NCI-H2029 treated with DMSO at 0.1 percent for 48 hours (cell line): Measurements from ENCODE around the gene NEFH.
"Not testable (repeated sequence)": the region's sequence is repeated elsewhere in the genome, so short reads cannot be mapped to it uniquely, and the experiment has no call there.

ENCODE experiments used
- DNase-seq: peaks from one replicate; lab custom pipeline; 2025; lab: John Stamatoyannopoulos, UW

Gene NEFH

GRCh38 chr22:29479417-29480261 is at the start of gene NEFH:
Gene NEFH (plus strand): TSS chr22:29480218. CDS start chr22:29480263, 45 bp downstream.
- no peak for DNase-seq

- no peak for DNase-seq
Observed at GRCh38 chr22:29431986-29432385, 48.0 kb upstream of the NEFH start.

GRCh38 chr22:29433856-29434255 is 46.2 kb upstream of the NEFH start:
- no peak for DNase-seq

GRCh38 chr22:29434288-29434687 is 45.7 kb upstream of the NEFH start:
- no peak for DNase-seq

- no peak for DNase-seq
Observed at GRCh38 chr22:29435236-29436136, 44.5 kb upstream of the NEFH start.

- not testable (repeated sequence) for DNase-seq
Observed at GRCh38 chr22:29438283-29438682, 41.7 kb upstream of the NEFH start, which contains the start of gene RFPL1. Gene RFPL1 (plus strand): TSS chr22:29438583.

- DNase-seq = no peak
Observed at GRCh38 chr22:29442976-29443375, 37.0 kb upstream of the NEFH start.

GRCh38 chr22:29443452-29443851 is 36.6 kb upstream of the NEFH start:
- DNase-seq = no peak

- no peak for DNase-seq
Observed at GRCh38 chr22:29443861-29444792, 35.9 kb upstream of the NEFH start.

GRCh38 chr22:29445508-29445907 is 34.5 kb upstream of the NEFH start:
- DNase-seq = no peak

GRCh38 chr22:29447906-29448305 is 32.1 kb upstream of the NEFH start:
- no peak for DNase-seq

- no peak for DNase-seq
Observed at GRCh38 chr22:29449296-29449875, 30.6 kb upstream of the NEFH start.

GRCh38 chr22:29450222-29450621 is 29.8 kb upstream of the NEFH start:
- DNase-seq = no peak

- no peak for DNase-seq
Observed at GRCh38 chr22:29451863-29452262, 28.2 kb upstream of the NEFH start.

GRCh38 chr22:29454276-29454675 is 25.7 kb upstream of the NEFH start:
- no peak for DNase-seq

- DNase-seq = no peak
Observed at GRCh38 chr22:29456211-29456671, 23.8 kb upstream of the NEFH start.

GRCh38 chr22:29457730-29458129 is 22.3 kb upstream of the NEFH start:
- no peak for DNase-seq

GRCh38 chr22:29458551-29458950 is 21.5 kb upstream of the NEFH start:
- DNase-seq = no peak

- no peak for DNase-seq
Observed at GRCh38 chr22:29459773-29460172, 20.2 kb upstream of the NEFH start.

GRCh38 chr22:29461263-29461662 is 18.8 kb upstream of the NEFH start:
- no peak for DNase-seq

- DNase-seq = no peak
Observed at GRCh38 chr22:29463629-29464028, 16.4 kb upstream of the NEFH start.
